Smooth muscle cell (in vitro differentiated cells): ENCODE measurements around the gene NELFCD. TPM values are rescaled to one million over a fixed set of nuclear protein-coding genes. Genes with fewer than 3 reads are reported as not detected.

Source experiments
- DNase-seq: peaks from one replicate; lab custom pipeline; 2025; ENCODE audit not compliant: unreplicated experiment; lab: John Stamatoyannopoulos, UW
- H2AFZ ChIP-seq: fragments of 200-600 bp; sonication (generic); 2 replicates; pipeline ENCODE4 v1.6.0; 2016; ENCODE audit warnings: antibody characterized with exemption, low read depth, mild to moderate bottlenecking
- H3F3A ChIP-seq: fragments of 200-600 bp; sonication (generic); 2 replicates; pipeline ENCODE4 v1.6.0; 2017; ENCODE audit warnings: antibody characterized with exemption, low read depth
- H3K27ac ChIP-seq: fragments of 200-600 bp; sonication (generic); 2 replicates; pipeline ENCODE4 v1.5.1; 2016; ENCODE audit warnings: low read depth, mild to moderate bottlenecking
- H3K27me3 ChIP-seq: fragments of 200-600 bp; sonication (generic); 2 replicates; pipeline ENCODE4 v1.6.1; 2016; ENCODE audit warnings: low read depth, mild to moderate bottlenecking
- H3K36me3 ChIP-seq: fragments of 200-600 bp; sonication (generic); 2 replicates; pipeline ENCODE4 v1.5.1; 2016; ENCODE audit warnings: low read depth
- H3K4me1 ChIP-seq: fragments of 200-600 bp; sonication (generic); 2 replicates; pipeline ENCODE4 v1.5.1; 2016; ENCODE audit warnings: low read depth
- H3K4me2 ChIP-seq: fragments of 200-600 bp; sonication (generic); 2 replicates; pipeline ENCODE4 v1.6.0; 2016; ENCODE audit warnings: mild to moderate bottlenecking
- H3K4me3 ChIP-seq: fragments of 200-600 bp; sonication (generic); 2 replicates; pipeline ENCODE4 v1.5.1; 2016; ENCODE audit warnings: mild to moderate bottlenecking
- H3K79me2 ChIP-seq: fragments of 200-600 bp; sonication (generic); 2 replicates; pipeline ENCODE4 v1.6.0; 2016; ENCODE audit warnings: low read depth, mild to moderate bottlenecking
- H3K9ac ChIP-seq: fragments of 200-600 bp; sonication (generic); 2 replicates; pipeline ENCODE4 v1.6.0; 2016; ENCODE audit warnings: low read depth
- H3K9me3 ChIP-seq: fragments of 200-600 bp; sonication (generic); replicated peaks from 2 replicates; pipeline ENCODE4 v1.5.1; 2016; ENCODE audit warnings: low read depth
- H4K20me1 ChIP-seq: fragments of 200-600 bp; sonication (generic); 2 replicates; pipeline ENCODE4 v1.6.0; 2016; ENCODE audit warnings: low read depth
- WGBS: methylation state at CpG from one replicate; pipeline ENCODE4 v1.1.7; 2016; ENCODE audit warnings: low lambda C conversion rate; 5-methylcytosine and 5-hydroxymethylcytosine counted together
- polyA plus RNA-seq: library from polyadenylated mRNA; unstranded; fragments of >200 nt; fragmentation: Nextera tagmentation; extraction: Ambion mirVana; gene quantifications from 2 replicates; pipeline ENCODE4 v1.2.1, GENCODE V29; 2016
- total RNA-seq: library from RNA; depleted of rRNA; stranded (reverse); fragments of >200 nt; gene quantifications from 2 replicates; pipeline ENCODE4 v1.2.3, GENCODE V29; 2014
- TF ChIP-seq, protein P1 (sequence below): fragments of 200-600 bp; sonication (generic); IDR thresholded peaks from 2 replicates; pipeline ENCODE4 v1.5.1; 2017; ENCODE audit warnings: borderline replicate concordance, mild to moderate bottlenecking, antibody characterized with exemption; ENCODE audit not compliant: insufficient read depth, poor library complexity, severe bottlenecking

Gene NELFCD
- total and polyA plus RNA-seq, 2 experiments from 2014 or later: 25.4 to 40.3 TPM

DNA sequence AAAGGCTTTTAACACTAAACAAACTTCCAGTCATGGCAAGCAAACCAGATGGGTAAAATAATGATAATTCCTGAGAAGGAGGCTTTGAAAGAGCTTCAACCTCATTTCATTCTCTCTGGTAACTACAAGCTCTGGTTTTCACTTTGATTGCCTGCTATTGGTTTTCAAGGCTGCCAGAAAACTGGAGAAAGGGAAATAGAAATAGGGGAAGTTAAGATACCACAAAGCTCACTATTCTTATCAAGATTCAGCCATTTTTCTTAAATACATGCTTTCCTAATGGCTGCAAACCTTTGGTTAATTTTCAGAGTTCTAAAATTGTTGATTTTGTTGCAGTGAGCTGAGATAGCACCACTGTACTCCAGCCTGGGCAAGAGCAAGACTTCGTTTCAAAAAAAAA lies 42.5 kb upstream of the NELFCD start:
- no peak for DNase-seq
- Histone ChIP-seq H3K9ac (no peak overlapping the region), H2AFZ (no peak overlapping the region), H3K4me1 (no peaks in the 10 kb centered on the region), H3K4me3 (no peak overlapping the region), H3K36me3 (no peaks in the 10 kb centered on the region), H3K9me3 (no peaks in the 10 kb centered on the region), H3F3A (no peaks in the 10 kb centered on the region), H4K20me1 (no peaks in the 10 kb centered on the region), H3K4me2 (no peak overlapping the region), H3K79me2 (no peaks in the 10 kb centered on the region), H3K27ac (no peak overlapping the region), H3K27me3 (peaks cover 13% of the 10 kb centered on the region)
- TF ChIP-seq, protein P1, sequence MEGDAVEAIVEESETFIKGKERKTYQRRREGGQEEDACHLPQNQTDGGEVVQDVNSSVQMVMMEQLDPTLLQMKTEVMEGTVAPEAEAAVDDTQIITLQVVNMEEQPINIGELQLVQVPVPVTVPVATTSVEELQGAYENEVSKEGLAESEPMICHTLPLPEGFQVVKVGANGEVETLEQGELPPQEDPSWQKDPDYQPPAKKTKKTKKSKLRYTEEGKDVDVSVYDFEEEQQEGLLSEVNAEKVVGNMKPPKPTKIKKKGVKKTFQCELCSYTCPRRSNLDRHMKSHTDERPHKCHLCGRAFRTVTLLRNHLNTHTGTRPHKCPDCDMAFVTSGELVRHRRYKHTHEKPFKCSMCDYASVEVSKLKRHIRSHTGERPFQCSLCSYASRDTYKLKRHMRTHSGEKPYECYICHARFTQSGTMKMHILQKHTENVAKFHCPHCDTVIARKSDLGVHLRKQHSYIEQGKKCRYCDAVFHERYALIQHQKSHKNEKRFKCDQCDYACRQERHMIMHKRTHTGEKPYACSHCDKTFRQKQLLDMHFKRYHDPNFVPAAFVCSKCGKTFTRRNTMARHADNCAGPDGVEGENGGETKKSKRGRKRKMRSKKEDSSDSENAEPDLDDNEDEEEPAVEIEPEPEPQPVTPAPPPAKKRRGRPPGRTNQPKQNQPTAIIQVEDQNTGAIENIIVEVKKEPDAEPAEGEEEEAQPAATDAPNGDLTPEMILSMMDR: no peak
- 70% methylated on average over 1 of the region's 1 CpG for WGBS

DNA sequence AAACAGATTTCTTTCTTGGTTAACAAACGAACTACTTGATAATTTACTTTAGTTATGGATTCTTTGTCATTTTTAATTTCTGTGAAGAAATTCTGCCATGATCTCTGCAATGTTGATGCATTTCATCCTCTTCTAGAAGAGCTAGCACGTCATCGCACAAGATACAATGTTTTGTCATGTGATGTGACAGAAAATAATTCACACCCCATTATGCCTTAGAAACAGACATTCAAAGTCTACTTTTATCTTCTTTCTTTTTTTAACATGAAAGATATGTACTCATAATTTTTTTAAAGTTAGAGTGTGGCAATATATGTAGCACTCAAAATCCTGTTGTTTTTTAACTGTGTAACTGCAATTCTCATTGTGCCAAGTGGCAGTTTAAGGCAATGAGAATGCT lies 39.6 kb upstream of the NELFCD start:
- Histone ChIP-seq H3K4me1 (no peaks in the 10 kb centered on the region), H3K79me2 (no peaks in the 10 kb centered on the region)

DNA sequence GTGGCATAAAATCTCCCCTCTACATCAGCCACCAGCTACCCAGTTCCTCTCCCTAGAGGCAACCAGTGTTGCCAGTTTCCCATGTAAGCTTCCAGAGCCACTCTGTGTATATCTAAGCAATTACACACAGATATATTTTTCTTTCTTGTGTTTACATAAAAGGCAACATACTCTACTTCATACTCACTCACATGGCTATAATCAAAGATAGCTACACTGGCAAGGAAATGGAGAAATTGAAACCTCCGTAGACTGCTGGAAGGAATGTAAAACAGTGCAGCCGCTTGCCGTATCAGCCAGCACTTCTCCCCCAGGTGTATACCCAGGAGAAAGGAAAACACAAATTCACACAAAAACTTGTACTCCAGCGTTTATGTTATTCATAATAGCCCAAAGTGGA lies 38.5 kb upstream of the NELFCD start:
- Histone ChIP-seq H4K20me1 (no peaks in the 10 kb centered on the region), H3K4me1 (no peaks in the 10 kb centered on the region), H3K4me2 (no peak overlapping the region)

More for the DNA sequence above, 39.6 kb upstream of the NELFCD start:
- 82% methylated on average over 3 of the region's 3 CpGs for WGBS
- Histone ChIP-seq H3K36me3 (no peaks in the 10 kb centered on the region), H4K20me1 (no peaks in the 10 kb centered on the region), H3K9ac (no peak overlapping the region), H3K4me3 (no peak overlapping the region), H3K27me3 (peaks cover 13% of the 10 kb centered on the region), H2AFZ (no peak overlapping the region), H3K4me2 (no peak overlapping the region), H3F3A (no peaks in the 10 kb centered on the region), H3K9me3 (no peaks in the 10 kb centered on the region), H3K27ac (no peak overlapping the region)
- DNase-seq: no peak
- TF ChIP-seq, protein P1: no peak

DNA sequence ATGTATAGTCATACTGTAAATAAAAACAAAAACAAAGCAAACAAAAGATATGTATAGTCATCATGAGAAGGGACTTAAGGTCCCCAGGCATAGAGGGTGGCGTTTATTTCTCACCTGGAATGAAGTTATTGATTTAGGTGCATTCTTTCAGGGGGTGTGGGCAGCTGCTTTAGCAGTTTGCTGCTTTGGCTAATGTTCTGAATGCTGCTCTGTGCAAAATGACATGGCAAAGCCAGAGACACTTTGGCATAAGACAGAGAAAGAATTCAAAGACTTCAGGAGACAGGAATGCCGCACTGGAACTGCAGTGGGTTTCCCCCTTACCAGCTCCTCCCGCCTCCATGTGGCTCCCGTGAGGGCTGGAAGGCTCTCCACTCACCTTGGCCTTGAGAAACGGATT lies 36.4 kb upstream of the NELFCD start:
- WGBS: 69% methylated on average over 5 of the region's 5 CpGs
- Histone ChIP-seq H3K4me1 (no peaks in the 10 kb centered on the region), H2AFZ (no peak overlapping the region), H4K20me1 (no peaks in the 10 kb centered on the region), H3K9me3 (no peaks in the 10 kb centered on the region), H3K79me2 (no peaks in the 10 kb centered on the region), H3K27me3 (no peaks in the 10 kb centered on the region), H3K4me3 (no peak overlapping the region), H3F3A (no peaks in the 10 kb centered on the region), H3K27ac (no peak overlapping the region), H3K36me3 (no peaks in the 10 kb centered on the region), H3K4me2 (no peak overlapping the region), H3K9ac (no peak overlapping the region)
- TF ChIP-seq, protein P1: no peak
- no peak for DNase-seq

More for the DNA sequence above, 38.5 kb upstream of the NELFCD start:
- H3F3A ChIP-seq: no peaks in the 10 kb centered on the region
- H2AFZ ChIP-seq: no peak overlapping the region
- H3K36me3 ChIP-seq: no peaks in the 10 kb centered on the region
- no peak overlapping the region for H3K27ac ChIP-seq
- WGBS: 84% methylated on average over 4 of the region's 4 CpGs
- no peaks in the 10 kb centered on the region for H3K9me3 ChIP-seq
- no peak for DNase-seq
- H3K9ac ChIP-seq: no peak overlapping the region
- H3K79me2 ChIP-seq: no peaks in the 10 kb centered on the region
- H3K4me3 ChIP-seq: no peak overlapping the region
- TF ChIP-seq, protein P1: no peak
- peaks cover 13% of the 10 kb centered on the region for H3K27me3 ChIP-seq
